GM12878 (cell line): ENCODE measurements around the gene TPRX1. TPM values are rescaled to one million over a fixed set of nuclear protein-coding genes. Genes with fewer than 3 reads are reported as not detected.
A peak's percentile ranks its signal among the peaks of the same experiment; 100 is the strongest.

Experiments used
- ATAC-seq: fragments of 200-7000 bp; cut with Tn5 transposase; 3 replicates; pipeline ENCODE4 v1.9.1; 2020; ENCODE audit warnings: mild to moderate bottlenecking, moderate library complexity
- BruUV-seq: library from RNA; stranded (reverse); fragments of 400-500 nt; replicated peaks from 2 replicates; lab custom pipeline; 2021; lab: Mats Ljungman, UMichigan
- CTCF ChIA-PET: fragments of 300-600 bp; sonication (Branson Sonifier 250); formaldehyde crosslinking; extraction: SDS; loops from one replicate; lab custom pipeline; 2021; ENCODE audit warnings: inconsistent platforms; lab: Yijun Ruan, JAX
- POLR2A ChIA-PET: fragments of 350-600 bp; formaldehyde crosslinking; extraction: SDS; loops from one replicate; lab custom pipeline; 2021; ENCODE audit warnings: inconsistent platforms; lab: Charles Lee
- RAD21 ChIA-PET: fragments of 300-600 bp; sonication (Branson Sonifier 250); formaldehyde crosslinking; loops from one replicate; lab custom pipeline; 2023; ENCODE audit warnings: antibody characterized with exemption; ENCODE audit not compliant: unreplicated experiment; lab: Charles Lee
- SMC1A ChIA-PET: fragments of 300-600 bp; sonication (Branson Sonifier 250); formaldehyde crosslinking; loops from one replicate; lab custom pipeline; 2023; ENCODE audit not compliant: unreplicated experiment, uncharacterized antibody; lab: Charles Lee
- DNase-seq: peaks from one replicate; pipeline ENCODE4 v3.0.0-alpha.2; 2011; ENCODE audit warnings: low read depth, low spot score
- FAIRE-seq: peaks from 3 replicates; lab custom pipeline; 2011; peaks lifted over from hg19 to GRCh38; lab: Jason Lieb, UNC
- H2AFZ ChIP-seq: 2 replicates; pipeline ENCODE4 v1.6.0; 2011; ENCODE audit warnings: low read depth, low read length, control low read depth; ENCODE audit not compliant: control insufficient read depth
- H3K27ac ChIP-seq: 2 replicates; pipeline ENCODE4 v1.5.1; 2011; ENCODE audit warnings: control low read depth; ENCODE audit not compliant: control insufficient read depth, insufficient read depth
- H3K27me3 ChIP-seq, 2 experiments: replicated peaks in 1 of 2; 2 replicates each; pipeline versions ENCODE4 v1.6.0 to v1.6.1; 2011; ENCODE audit warnings: low read length in 1 of 2; ENCODE audit not compliant: control insufficient read depth in 2 of 2, insufficient read depth in 2 of 2
- H3K36me3 ChIP-seq, 2 experiments: 2 replicates each; pipeline ENCODE4 v1.5.1; 2011; ENCODE audit warnings: low read length in 1 of 2; ENCODE audit not compliant: control insufficient read depth in 2 of 2, insufficient read depth in 2 of 2
- H3K4me1 ChIP-seq: 2 replicates; pipeline ENCODE4 v1.6.1; 2011; ENCODE audit warnings: mild to moderate bottlenecking, low read length, moderate library complexity, mixed read lengths; ENCODE audit not compliant: control insufficient read depth, insufficient read depth
- H3K4me2 ChIP-seq: 2 replicates; pipeline ENCODE4 v1.6.0; 2011; ENCODE audit warnings: control low read depth; ENCODE audit not compliant: control insufficient read depth, insufficient read depth
- H3K4me3 ChIP-seq: fragments of 200-600 bp; sonication (generic); 2 replicates; pipeline ENCODE4 v1.5.1; 2016
- H3K79me2 ChIP-seq: 2 replicates; pipeline ENCODE4 v1.6.0; 2011; ENCODE audit warnings: low read length; ENCODE audit not compliant: control insufficient read depth, insufficient read depth
- H3K9ac ChIP-seq: 2 replicates; pipeline ENCODE4 v1.8.0; 2011; ENCODE audit warnings: low read length, control low read depth, mixed read lengths; ENCODE audit not compliant: control insufficient read depth, insufficient read depth
- H3K9me3 ChIP-seq: replicated peaks from 3 replicates; pipeline ENCODE4 v1.5.1; 2011; ENCODE audit warnings: mild to moderate bottlenecking, low read length; ENCODE audit not compliant: control insufficient read depth, insufficient read depth
- H4K20me1 ChIP-seq: 2 replicates; pipeline ENCODE4 v1.6.0; 2011; ENCODE audit not compliant: control insufficient read depth, insufficient read depth
- GABPA ChIP-seq: IDR thresholded peaks from 2 replicates; pipeline ENCODE4 v1.6.1; 2014; ENCODE audit warnings: antibody characterized with exemption, low read depth, mild to moderate bottlenecking, inconsistent platforms
- IKZF2 ChIP-seq, 2 experiments: fragments of 450-650 bp; IDR thresholded peaks; 2 replicates each; pipeline ENCODE4 v1.6.1; 2017; ENCODE audit warnings: mild to moderate bottlenecking in 2 of 2, moderate library complexity in 2 of 2
- JUND ChIP-seq: IDR thresholded peaks from 2 replicates; pipeline ENCODE4 v1.6.1; 2012; ENCODE audit warnings: low read depth, mild to moderate bottlenecking, low read length, improper control_type of control experiment, moderate library complexity
- MEF2A ChIP-seq: IDR thresholded peaks from 2 replicates; pipeline ENCODE4 v1.6.1; 2011; ENCODE audit warnings: low read depth, mild to moderate bottlenecking, low read length, moderate library complexity; ENCODE audit not compliant: insufficient read depth
- MTA3 ChIP-seq: IDR thresholded peaks from 2 replicates; pipeline ENCODE4 v1.6.1; 2012; ENCODE audit warnings: low read length, inconsistent platforms, borderline replicate concordance
- POLR2AphosphoS5 ChIP-seq: IDR thresholded peaks from 2 replicates; pipeline ENCODE4 v1.6.1; 2011; ENCODE audit warnings: mild to moderate bottlenecking, low read length, inconsistent platforms
- TCF12 ChIP-seq: IDR thresholded peaks from 2 replicates; pipeline ENCODE4 v1.6.1; 2011; ENCODE audit warnings: low read depth, mild to moderate bottlenecking, low read length
- WGBS: methylation state at CpG from one replicate; pipeline ENCODE4 v1.1.6; 2016; ENCODE audit warnings: low lambda C conversion rate; ENCODE audit not compliant: insufficient replicate concordance, insufficient coverage; ENCODE audit errors: missing lambda C conversion rate; 5-methylcytosine and 5-hydroxymethylcytosine counted together
- in situ Hi-C: fragments of 300-500 bp; cut with MboI; formaldehyde crosslinking; loops from 9 replicates; pipeline ENCODE4 v1.14.3; 2018; ENCODE audit warnings: mixed read lengths
- intact Hi-C: fragments of 100-400 bp; cut with micrococcal nuclease; formaldehyde crosslinking; loops from one replicate; pipeline ENCODE4 v1.14.2; 2022; ENCODE audit not compliant: unreplicated experiment
- polyA plus RNA-seq, 11 experiments: library from polyadenylated mRNA; depleted of rRNA in 4 of 11; unstranded in 6 of 11; stranded (reverse) in 5 of 11; fragments of >200 nt; fragmentation: Nextera tagmentation in 4 of 11; fragmentation: Illumina TruSeq in 1 of 11; extraction: Ambion mirVana in 4 of 11; extraction: Trizol in 1 of 11; gene quantifications; 1 replicate in 1 of 11; 2 replicates in 10 of 11; pipeline versions ENCODE4 v1.2.1 to v1.2.3, GENCODE V29; 2011 to 2016; ENCODE audit warnings: inconsistent platforms in 2 of 11, missing spikeins in 2 of 11, low read depth in 1 of 11
- total RNA-seq, 4 experiments: library from RNA; depleted of rRNA in 3 of 4; stranded (reverse); fragments of >200 nt in 3 of 4; fragmentation: Illumina TruSeq in 1 of 4; extraction: Trizol in 1 of 4; gene quantifications; 2 replicates each; pipeline versions ENCODE4 v1.2.1 to v1.2.3, GENCODE V29; 2013 to 2021

TPRX1 gene
- total and polyA plus RNA-seq, 10 of the 15 experiments (the other 5 are each of a cell fraction or from before 2014, with no cell fraction given): not detected

DNA sequence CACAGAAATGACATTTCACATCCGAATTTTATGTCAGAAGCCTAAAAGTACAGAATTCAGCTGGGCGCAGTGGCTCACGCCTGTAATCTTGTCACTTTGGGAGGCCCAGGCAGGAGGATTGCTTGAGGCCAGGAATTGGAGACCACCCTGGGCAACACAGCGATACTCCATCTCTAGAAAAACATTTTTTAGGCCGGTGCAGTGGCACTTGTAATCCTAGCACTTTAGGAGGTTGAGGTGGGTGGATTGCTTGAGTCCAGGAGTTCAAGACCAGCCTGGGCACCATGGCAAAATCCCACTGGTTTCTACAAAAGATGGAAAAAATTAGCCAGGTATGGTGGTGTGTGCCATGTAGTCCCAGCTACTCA lies 43.7 kb downstream of the TPRX1 start:
- 0 out of 2 replicates have a peak, but pooled peaks cover 3% of the 10 kb centered on the region for H3K4me1 ChIP-seq
- no peak for TF ChIP-seq IKZF2 (IDR thresholded peaks at IDR 0.05)
- TF ChIP-seq TCF12: no peak
- TF ChIP-seq JUND: no peak
- TF ChIP-seq MTA3: no peak
- no peak for TF ChIP-seq MEF2A
- TF ChIP-seq, all 136 proteins: peak for 0
- in situ Hi-C loops (no loop called here), intact Hi-C loops (no loop called here)
- WGBS: 88% methylated on average over 5 of the region's 5 CpGs
- no peak for DNase-seq
- ChIA-PET RAD21 (interaction anchor here (0.7 kb wide), 1 partner anchor 15 kb away, joined by 3 read pairs; no protein-coding TSS in a partner anchor), CTCF (interaction anchor here (1.0 kb wide), 1 partner anchor 12 kb away, joined by 4 read pairs; no protein-coding TSS in a partner anchor), POLR2A (no interaction called here), SMC1A (no interaction called here)
- H3K9me3 ChIP-seq: no peaks in the 10 kb centered on the region; the same call in 2 of the 3 replicates
- no peak overlapping the region for H3K27ac ChIP-seq
- no peak overlapping the region for H3K4me2 ChIP-seq
- no peak overlapping the region for H3K9ac ChIP-seq
- H2AFZ ChIP-seq: no peak overlapping the region
- no peaks in the 10 kb centered on the region for H3K27me3 ChIP-seq
- FAIRE-seq: no peak
- H3K79me2 ChIP-seq: no peaks in the 10 kb centered on the region
- ATAC-seq: no peak
- TSS peak; percentile 17 for BruUV-seq
- H3K36me3 ChIP-seq: peaks cover 7 to 18% of the 10 kb centered on the region in 2 experiments; a peak in 3 of 4 replicates
- H3K4me3 ChIP-seq: no peak overlapping the region
- H4K20me1 ChIP-seq: no peaks in the 10 kb centered on the region

- no peak overlapping the region for H3K9ac ChIP-seq
- 95% methylated on average over 5 of the region's 5 CpGs for WGBS
- no peaks in the 10 kb centered on the region for H4K20me1 ChIP-seq
- in situ Hi-C loops: no loop called here
- ChIA-PET POLR2A (no interaction called here), RAD21 (no interaction called here), SMC1A (no interaction called here), CTCF (interaction anchor here (0.9 to 1.8 kb wide), 2 partner anchors 7 to 9 kb away, joined by 3 to 5 read pairs; no protein-coding TSS in a partner anchor)
- no TSS peak for BruUV-seq
- H2AFZ ChIP-seq: no peak overlapping the region
- no peaks in the 10 kb centered on the region; the same call in 2 of the 3 replicates for H3K9me3 ChIP-seq
- DNase-seq: no peak
- H3K36me3 ChIP-seq: peaks cover 13 to 28% of the 10 kb centered on the region in 2 experiments; a peak in 3 of 4 replicates
- no peaks in the 10 kb centered on the region for H3K79me2 ChIP-seq
- no peak overlapping the region for H3K27ac ChIP-seq
- no peak overlapping the region for H3K4me3 ChIP-seq
- no peak for ATAC-seq
- no peak overlapping the region for H3K4me2 ChIP-seq
- H3K4me1 ChIP-seq: 0 out of 2 replicates have a peak, but pooled peaks cover 3% of the 10 kb centered on the region
- TF ChIP-seq POLR2AphosphoS5 (peak; percentile 46; the same call in 1 of the 2 replicates), GABPA (no peak)
- intact Hi-C loops: no loop called here
- FAIRE-seq: no peak
- no peaks in the 10 kb centered on the region for H3K27me3 ChIP-seq
These were observed 45.9 kb downstream of the TPRX1 start for GRCh38 chr19:47758443-47758804.
